Cardiac muscle cell (in vitro differentiated cells and primary cell): Measurements from ENCODE around the gene COPZ1. TPM values are rescaled to one million over a fixed set of nuclear protein-coding genes. Genes with fewer than 3 reads are reported as not detected.

ENCODE experiments used
- DNase-seq, 2 donors: peaks; one replicate each; pipeline versions ENCODE4 v3.0.0 to v3.0.0-alpha.2; 2010 to 2017; ENCODE audit warnings: low read depth in 1 of 2, low spot score in 1 of 2
- H3K27ac ChIP-seq: fragments of 200-600 bp; sonication (generic); 2 replicates; pipeline ENCODE4 v1.5.1; 2016
- H3K27me3 ChIP-seq: fragments of 200-600 bp; sonication (generic); 2 replicates; pipeline ENCODE4 v1.6.0; 2016; ENCODE audit warnings: control low read depth
- H3K36me3 ChIP-seq: fragments of 200-600 bp; sonication (generic); 2 replicates; pipeline ENCODE4 v1.5.1; 2016; ENCODE audit warnings: control low read depth
- H3K4me1 ChIP-seq: fragments of 200-600 bp; sonication (generic); 2 replicates; pipeline ENCODE4 v1.8.1; 2017; ENCODE audit warnings: low read depth, mild to moderate bottlenecking, mixed run types
- H3K4me3 ChIP-seq: fragments of 200-600 bp; sonication (generic); 2 replicates; pipeline ENCODE4 v1.5.1; 2016; ENCODE audit warnings: mild to moderate bottlenecking
- H3K9me3 ChIP-seq: fragments of 200-600 bp; sonication (generic); 2 replicates; pipeline ENCODE4 v1.5.1; 2017; ENCODE audit warnings: low read depth, mild to moderate bottlenecking, control low read depth
- CTCF ChIP-seq: IDR thresholded peaks from 2 replicates; pipeline ENCODE4 v1.5.1; 2012; ENCODE audit warnings: low read depth, mild to moderate bottlenecking, low read length
- polyA plus RNA-seq: library from polyadenylated mRNA; unstranded; fragments of >200 nt; fragmentation: Nextera tagmentation; extraction: Ambion mirVana; gene quantifications from 2 replicates; pipeline ENCODE4 v1.2.1, GENCODE V29; 2016
- total RNA-seq: library from RNA; depleted of rRNA; stranded (reverse); fragments of >200 nt; gene quantifications from 2 replicates; pipeline ENCODE4 v1.2.3, GENCODE V29; 2016

Gene COPZ1
- total and polyA plus RNA-seq, 2 experiments from 2014 or later: 152 to 213 TPM

- Histone ChIP-seq H3K36me3 (no peaks in the 10 kb centered on the region), H3K4me1 (peaks cover 45% of the 10 kb centered on the region), H3K4me3 (no peak overlapping the region), H3K9me3 (no peaks in the 10 kb centered on the region), H3K27ac (peak overlapping the region; percentile 27), H3K27me3 (no peaks in the 10 kb centered on the region)
- peak in 1 of 2 donors; percentile 51 for DNase-seq
- TF ChIP-seq CTCF: no peak
These were observed 51.7 kb downstream of the COPZ1 start for GRCh38 chr12:54376596-54376995.

- Histone ChIP-seq H3K4me1 (peaks cover 41% of the 10 kb centered on the region), H3K27me3 (no peaks in the 10 kb centered on the region), H3K27ac (peak overlapping the region; percentile 27), H3K36me3 (no peaks in the 10 kb centered on the region), H3K9me3 (no peaks in the 10 kb centered on the region), H3K4me3 (no peak overlapping the region)
- TF ChIP-seq CTCF: no peak
- DNase-seq: no peak
These were observed 52.1 kb downstream of the COPZ1 start for GRCh38 chr12:54377007-54377406.

GRCh38 chr12:54377797-54378515 lies 53.0 kb downstream of the COPZ1 start:
- Histone ChIP-seq H3K27me3 (no peaks in the 10 kb centered on the region), H3K4me3 (no peak overlapping the region), H3K4me1 (peaks cover 39% of the 10 kb centered on the region), H3K36me3 (no peaks in the 10 kb centered on the region), H3K9me3 (no peaks in the 10 kb centered on the region), H3K27ac (no peak overlapping the region)
- TF ChIP-seq CTCF: no peak
- DNase-seq: no peak

GRCh38 chr12:54378796-54379397 lies 54.0 kb downstream of the COPZ1 start:
- H3K27me3 ChIP-seq: no peaks in the 10 kb centered on the region
- no peaks in the 10 kb centered on the region for H3K36me3 ChIP-seq
- peak; percentile 55 to 76 for DNase-seq
- no peaks in the 10 kb centered on the region for H3K9me3 ChIP-seq
- TF ChIP-seq CTCF: no peak
- H3K4me1 ChIP-seq: peaks cover 39% of the 10 kb centered on the region
- H3K27ac ChIP-seq: no peak overlapping the region
- H3K4me3 ChIP-seq: peak overlapping the region; percentile 39

GRCh38 chr12:54379398-54380201 lies 54.7 kb downstream of the COPZ1 start:
- TF ChIP-seq CTCF: peak; percentile 100
- Histone ChIP-seq H3K27ac (no peak overlapping the region), H3K36me3 (no peaks in the 10 kb centered on the region), H3K4me3 (peak overlapping the region; percentile 39), H3K9me3 (no peaks in the 10 kb centered on the region), H3K4me1 (peaks cover 41% of the 10 kb centered on the region), H3K27me3 (no peaks in the 10 kb centered on the region)
- DNase-seq: peak; percentile 89 to 94
